Measurements from ENCODE around the gene ACAP1. TPM values are rescaled to one million over a fixed set of nuclear protein-coding genes. Genes with fewer than 3 reads are reported as not detected.

Gene ACAP1
- total RNA-seq, 2 donors from 2014 or later = 0.99 to 2.1 TPM

DNA sequence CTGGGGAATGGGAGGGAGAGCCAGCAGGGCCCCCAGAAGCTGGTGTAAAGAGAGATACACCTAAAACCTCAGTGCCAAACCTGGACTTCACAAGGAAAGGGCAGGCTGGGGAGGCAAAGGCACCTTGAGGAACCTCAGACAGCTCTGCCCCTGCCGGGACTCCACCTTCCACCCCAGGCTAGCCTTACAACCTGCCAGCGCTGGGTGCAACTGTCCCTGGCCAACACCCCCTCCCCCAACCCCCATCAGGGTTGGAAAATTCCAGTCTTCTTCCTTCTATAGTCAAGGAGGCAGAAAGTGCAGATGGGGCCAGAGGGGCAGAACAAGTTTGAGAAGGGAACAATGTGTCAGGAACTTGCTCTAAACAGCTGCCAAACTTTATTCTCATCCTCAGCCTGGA is 44.1 kb upstream of the ACAP1 start:
- intact Hi-C loops (cut with DNase I) = no loop called here
- Histone ChIP-seq H3K4me3 (no peak overlapping the region), H3K9me3 (no peaks in the 10 kb centered on the region), H3K4me1 (peaks cover 32% of the 10 kb centered on the region), H3K27me3 (no peaks in the 10 kb centered on the region), H3K36me3 (replicated peaks in 1 of 2; ENCODE audit: insufficient read depth in 1 of 2, low read depth in 2 of 2) (no peaks in the 10 kb centered on the region), H3K27ac (no peak overlapping the region)
- TF ChIP-seq, protein P1, sequence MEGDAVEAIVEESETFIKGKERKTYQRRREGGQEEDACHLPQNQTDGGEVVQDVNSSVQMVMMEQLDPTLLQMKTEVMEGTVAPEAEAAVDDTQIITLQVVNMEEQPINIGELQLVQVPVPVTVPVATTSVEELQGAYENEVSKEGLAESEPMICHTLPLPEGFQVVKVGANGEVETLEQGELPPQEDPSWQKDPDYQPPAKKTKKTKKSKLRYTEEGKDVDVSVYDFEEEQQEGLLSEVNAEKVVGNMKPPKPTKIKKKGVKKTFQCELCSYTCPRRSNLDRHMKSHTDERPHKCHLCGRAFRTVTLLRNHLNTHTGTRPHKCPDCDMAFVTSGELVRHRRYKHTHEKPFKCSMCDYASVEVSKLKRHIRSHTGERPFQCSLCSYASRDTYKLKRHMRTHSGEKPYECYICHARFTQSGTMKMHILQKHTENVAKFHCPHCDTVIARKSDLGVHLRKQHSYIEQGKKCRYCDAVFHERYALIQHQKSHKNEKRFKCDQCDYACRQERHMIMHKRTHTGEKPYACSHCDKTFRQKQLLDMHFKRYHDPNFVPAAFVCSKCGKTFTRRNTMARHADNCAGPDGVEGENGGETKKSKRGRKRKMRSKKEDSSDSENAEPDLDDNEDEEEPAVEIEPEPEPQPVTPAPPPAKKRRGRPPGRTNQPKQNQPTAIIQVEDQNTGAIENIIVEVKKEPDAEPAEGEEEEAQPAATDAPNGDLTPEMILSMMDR (IDR thresholded peaks at IDR 0.05) = no peak
- no peak for TF ChIP-seq POLR2A (IDR thresholded peaks at IDR 0.05)
- DNase-seq (no peak), ATAC-seq (no peak)
- WGBS, 2 donors = 65 to 85% methylated on average over 2 of the region's 2 CpGs

- Histone ChIP-seq H3K4me3 (no peak overlapping the region), H3K27me3 (no peaks in the 10 kb centered on the region), H3K9me3 (no peaks in the 10 kb centered on the region), H3K36me3 (replicated peaks in 1 of 2; ENCODE audit: insufficient read depth in 1 of 2, low read depth in 2 of 2) (no peaks in the 10 kb centered on the region), H3K27ac (no peak overlapping the region), H3K4me1 (peaks cover 32% of the 10 kb centered on the region)
- no peak for ATAC-seq
- DNase-seq = no peak
- 51 to 56% methylated on average over 2 to 6 of the region's 6 CpGs for WGBS, 2 donors
- no peak for TF ChIP-seq POLR2A (IDR thresholded peaks at IDR 0.05)
- TF ChIP-seq, protein P1 (IDR thresholded peaks at IDR 0.05) = no peak
- intact Hi-C loops (cut with DNase I) = no loop called here
Measured at GRCh38 chr17:7292729-7293128, 43.6 kb upstream of the ACAP1 start.

DNA sequence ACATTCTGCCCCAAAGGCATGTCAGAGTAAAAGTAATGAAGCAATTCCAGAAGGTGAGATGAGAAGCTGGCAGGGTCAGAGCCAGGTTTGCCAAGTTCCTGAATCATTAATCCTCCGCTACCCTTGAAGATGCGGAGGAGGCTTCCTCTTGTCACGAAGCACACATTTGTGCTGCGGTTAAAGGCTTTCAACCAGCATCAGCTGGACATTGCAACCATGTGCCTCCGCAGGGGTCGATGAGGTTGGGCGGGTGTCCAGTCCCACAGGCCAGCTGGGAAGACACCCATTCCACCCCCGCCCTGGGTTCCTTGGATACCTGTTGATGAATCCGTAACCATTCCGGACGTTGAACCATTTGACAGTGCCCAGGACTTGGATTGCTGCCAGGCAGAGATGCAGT is 43.2 kb upstream of the ACAP1 start:
- peaks cover 32% of the 10 kb centered on the region for H3K4me1 ChIP-seq
- TF ChIP-seq POLR2A (IDR thresholded peaks at IDR 0.05) = no peak
- TF ChIP-seq, protein P1 (IDR thresholded peaks at IDR 0.05) = no peak
- H3K36me3 ChIP-seq (replicated peaks in 1 of 2; ENCODE audit: insufficient read depth in 1 of 2, low read depth in 2 of 2) = no peaks in the 10 kb centered on the region
- no peaks in the 10 kb centered on the region for H3K27me3 ChIP-seq
- H3K9me3 ChIP-seq = no peaks in the 10 kb centered on the region
- WGBS, 2 donors = 44 to 82% methylated on average over 3 to 11 of the region's 11 CpGs
- no peak overlapping the region for H3K4me3 ChIP-seq
- no peak overlapping the region for H3K27ac ChIP-seq
- no peak for ATAC-seq
- intact Hi-C loops (cut with DNase I) = no loop called here
- DNase-seq = peak in 1 of 4 donors; percentile 29

DNA sequence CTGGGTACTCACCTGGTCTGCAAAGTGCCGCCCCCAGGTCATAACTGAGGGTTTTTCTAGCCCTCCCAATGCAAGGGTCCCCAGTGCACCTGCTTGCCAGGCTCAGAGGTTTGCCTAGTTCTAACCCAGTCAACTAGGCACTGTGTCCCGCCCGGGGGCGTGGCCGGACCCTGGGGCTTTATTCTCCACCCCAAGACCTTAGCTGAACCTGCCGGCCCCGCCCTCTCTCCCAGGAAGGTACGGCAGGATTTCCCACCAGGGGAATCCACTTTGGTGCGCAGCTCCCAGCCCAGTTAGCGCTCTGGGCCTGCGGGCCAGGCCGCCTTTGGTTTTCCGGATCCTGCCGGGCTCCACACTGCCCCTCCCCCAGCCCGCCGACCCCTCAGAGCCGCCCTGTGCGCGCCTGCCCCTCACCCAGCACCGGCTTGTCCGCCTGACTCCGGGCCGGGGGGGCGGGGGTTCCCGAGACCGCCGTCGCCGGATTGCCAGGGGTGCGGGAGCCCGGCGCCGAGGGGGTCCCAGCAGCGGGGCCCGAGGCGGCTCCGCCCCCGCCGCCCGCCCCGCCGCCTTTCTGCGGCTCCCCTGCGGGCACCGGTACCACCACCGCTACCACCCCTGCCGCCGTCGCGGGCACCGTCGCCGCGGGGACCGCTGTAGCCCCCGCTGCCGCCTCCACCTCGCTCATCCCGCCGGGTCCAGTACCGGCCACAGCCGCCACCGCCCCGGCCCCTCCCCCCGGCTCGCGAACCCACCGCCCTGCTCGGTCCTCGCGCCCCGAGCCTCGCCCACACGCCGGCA is 42.3 kb upstream of the ACAP1 start:
- no peaks in the 10 kb centered on the region for H3K27me3 ChIP-seq
- 12 to 20% methylated on average over 1 to 32 of the region's 75 CpGs for WGBS, 2 donors
- peaks cover 32% of the 10 kb centered on the region for H3K4me1 ChIP-seq
- H3K36me3 ChIP-seq (replicated peaks in 1 of 2; ENCODE audit: insufficient read depth in 1 of 2, low read depth in 2 of 2) = no peaks in the 10 kb centered on the region
- TF ChIP-seq, protein P1 (IDR thresholded peaks at IDR 0.05) = no peak
- TF ChIP-seq POLR2A (IDR thresholded peaks at IDR 0.05) = peak in 1 of 3 donors; percentile 6
- intact Hi-C loops (cut with DNase I) = no loop called here
- ATAC-seq = no peak
- no peaks in the 10 kb centered on the region for H3K9me3 ChIP-seq
- no peak overlapping the region for H3K27ac ChIP-seq
- no peak overlapping the region for H3K4me3 ChIP-seq
- peak; percentile 46 to 74 (median 49) for DNase-seq

Data from body of pancreas (tissue), 4 donors.